ENCODE data around the gene TFDP1. TPM values are rescaled to one million over a fixed set of nuclear protein-coding genes. Genes with fewer than 3 reads are reported as not detected.

TFDP1 gene
- total RNA-seq, 3 donors from 2014 or later (not counting 1 experiment from before 2014, with no cell fraction given) = 26.3 to 44.3 (median 29.2) TPM

GRCh38 chr13:113576597-113576996 lies 8.0 kb upstream of the TFDP1 start:
- DNase-seq (no peak), ATAC-seq (no peak)
- peaks cover 21 to 29% of the 10 kb centered on the region in 2 donors for H3K27me3 Mint-ChIP-seq (ENCODE audit: low read depth in 2 of 2)
- no peak overlapping the region for H3K4me3 Mint-ChIP-seq
- Histone ChIP-seq H3K36me3 (ENCODE audit: control insufficient read depth, insufficient read depth, low read length) (no peaks in the 10 kb centered on the region), H3K4me3 (ENCODE audit: low read length) (no peak overlapping the region), H3K27ac (ENCODE audit: low read length) (no peak overlapping the region), H3K9me3 (ENCODE audit: control insufficient read depth, insufficient read depth, low read length) (no peaks in the 10 kb centered on the region), H3K27me3 (ENCODE audit: control insufficient read depth, insufficient read depth, low read length) (no peaks in the 10 kb centered on the region), H3K4me1 (ENCODE audit: control insufficient read depth, insufficient read depth, low read length) (no peaks in the 10 kb centered on the region)
- no peak overlapping the region for H3K27ac Mint-ChIP-seq
- H3K4me1 Mint-ChIP-seq = no peaks in the 10 kb centered on the region
- no peaks in the 10 kb centered on the region for H3K36me3 Mint-ChIP-seq
- TF ChIP-seq CTCF (IDR thresholded peaks at IDR 0.05) = no peak
- WGBS (ENCODE audit: insufficient coverage) = 85% methylated on average over 2 of the region's 3 CpGs
- intact Hi-C loops (cut with micrococcal nuclease) = no loop called here
- peaks cover 2% of the 10 kb centered on the region in 2 donors for H3K9me3 Mint-ChIP-seq

GRCh38 chr13:113577881-113578435 lies 6.6 kb upstream of the TFDP1 start:
- H3K4me1 Mint-ChIP-seq = no peaks in the 10 kb centered on the region
- Histone ChIP-seq H3K27ac (ENCODE audit: low read length) (no peak overlapping the region), H3K4me1 (ENCODE audit: control insufficient read depth, insufficient read depth, low read length) (no peaks in the 10 kb centered on the region), H3K27me3 (ENCODE audit: control insufficient read depth, insufficient read depth, low read length) (no peaks in the 10 kb centered on the region), H3K36me3 (ENCODE audit: control insufficient read depth, insufficient read depth, low read length) (no peaks in the 10 kb centered on the region), H3K9me3 (ENCODE audit: control insufficient read depth, insufficient read depth, low read length) (no peaks in the 10 kb centered on the region), H3K4me3 (ENCODE audit: low read length) (no peak overlapping the region)
- intact Hi-C loops (cut with micrococcal nuclease) = no loop called here
- peaks cover 2% of the 10 kb centered on the region in 2 donors for H3K9me3 Mint-ChIP-seq
- no peak for ATAC-seq
- TF ChIP-seq CTCF (IDR thresholded peaks at IDR 0.05) = no peak
- no peak for DNase-seq
- WGBS (ENCODE audit: insufficient coverage) = 89% methylated on average over 2 of the region's 2 CpGs
- H3K27me3 Mint-ChIP-seq (ENCODE audit: low read depth in 2 of 2) = peaks cover 20 to 29% of the 10 kb centered on the region in 2 donors
- no peak overlapping the region for H3K4me3 Mint-ChIP-seq
- no peak overlapping the region for H3K27ac Mint-ChIP-seq
- H3K36me3 Mint-ChIP-seq = no peaks in the 10 kb centered on the region

- no peak for DNase-seq
- no peaks in the 10 kb centered on the region for H3K36me3 Mint-ChIP-seq
- Histone ChIP-seq H3K27ac (ENCODE audit: low read length) (no peak overlapping the region), H3K4me3 (ENCODE audit: low read length) (no peak overlapping the region), H3K4me1 (ENCODE audit: control insufficient read depth, insufficient read depth, low read length) (peaks cover 3% of the 10 kb centered on the region), H3K36me3 (ENCODE audit: control insufficient read depth, insufficient read depth, low read length) (no peaks in the 10 kb centered on the region), H3K27me3 (ENCODE audit: control insufficient read depth, insufficient read depth, low read length) (no peaks in the 10 kb centered on the region), H3K9me3 (ENCODE audit: control insufficient read depth, insufficient read depth, low read length) (no peaks in the 10 kb centered on the region)
- peaks cover 2% of the 10 kb centered on the region in 2 donors for H3K9me3 Mint-ChIP-seq
- TF ChIP-seq CTCF (IDR thresholded peaks at IDR 0.05) = no peak
- intact Hi-C loops (cut with micrococcal nuclease) = no loop called here
- H3K4me1 Mint-ChIP-seq = peaks cover 0 to 8% of the 10 kb centered on the region in 2 donors
- H3K4me3 Mint-ChIP-seq = no peak overlapping the region
- 89% methylated on average over 8 of the region's 8 CpGs for WGBS (ENCODE audit: insufficient coverage)
- peaks cover 14 to 23% of the 10 kb centered on the region in 2 donors for H3K27me3 Mint-ChIP-seq (ENCODE audit: low read depth in 2 of 2)
- no peak for ATAC-seq
- H3K27ac Mint-ChIP-seq = no peak overlapping the region
These were observed 4.9 kb upstream of the TFDP1 start for GRCh38 chr13:113579686-113580085.

GRCh38 chr13:113581871-113582270 lies 2.7 kb upstream of the TFDP1 start:
- H3K27ac ChIP-seq (ENCODE audit: low read length) = no peak overlapping the region
- no peaks in the 10 kb centered on the region for H3K36me3 ChIP-seq (ENCODE audit: control insufficient read depth, insufficient read depth, low read length)
- ATAC-seq (no peak), DNase-seq (no peak)
- H3K4me1 Mint-ChIP-seq = peaks cover 12 to 19% of the 10 kb centered on the region in 2 donors
- H3K27me3 ChIP-seq (ENCODE audit: control insufficient read depth, insufficient read depth, low read length) = no peaks in the 10 kb centered on the region
- no peak for TF ChIP-seq CTCF (IDR thresholded peaks at IDR 0.05)
- H3K4me3 ChIP-seq (ENCODE audit: low read length) = no peak overlapping the region
- H3K27ac Mint-ChIP-seq = no peak overlapping the region
- no peaks in the 10 kb centered on the region for H3K36me3 Mint-ChIP-seq
- H3K9me3 Mint-ChIP-seq = peaks cover 0 to 2% of the 10 kb centered on the region in 2 donors
- intact Hi-C loops (cut with micrococcal nuclease) = no loop called here
- WGBS (ENCODE audit: insufficient coverage) = 91% methylated on average over 6 of the region's 6 CpGs
- no peak overlapping the region for H3K4me3 Mint-ChIP-seq
- H3K27me3 Mint-ChIP-seq (ENCODE audit: low read depth in 2 of 2) = peaks cover 11 to 15% of the 10 kb centered on the region in 2 donors
- H3K4me1 ChIP-seq (ENCODE audit: control insufficient read depth, insufficient read depth, low read length) = peaks cover 17% of the 10 kb centered on the region
- no peaks in the 10 kb centered on the region for H3K9me3 ChIP-seq (ENCODE audit: control insufficient read depth, insufficient read depth, low read length)
